ENCODE data around the gene TMTC3.

DNA sequence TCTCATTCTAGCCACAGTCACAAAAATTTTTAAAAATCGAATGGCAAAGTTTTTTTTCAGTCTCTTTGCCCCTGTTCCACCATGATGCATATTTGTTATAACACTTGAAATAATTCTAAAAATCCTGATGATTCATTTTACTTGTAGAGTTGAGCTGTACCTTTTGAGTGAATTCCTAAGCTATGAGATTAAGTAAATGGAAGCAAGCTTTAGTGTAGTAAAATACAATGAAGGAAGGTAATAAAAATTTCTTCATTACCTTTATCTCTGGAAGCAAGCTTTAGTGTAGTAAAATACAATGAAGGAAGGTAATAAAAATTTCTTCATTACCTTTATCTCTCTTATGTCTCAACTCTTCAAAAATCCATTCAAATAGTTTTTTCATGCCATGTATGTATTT lies 46.1 kb downstream of the TMTC3 start:
- no peak for TF ChIP-seq ZNF274 (IDR thresholded peaks at IDR 0.05; ENCODE audit: low read length)
- no peak for TF ChIP-seq ZNF274 (tag by site-specific recombination; IDR thresholded peaks at IDR 0.05; ENCODE audit: borderline replicate concordance)
- TF ChIP-seq SCRT2 (tag by site-specific recombination; IDR thresholded peaks at IDR 0.05): no peak
- TF ChIP-seq, protein P1, sequence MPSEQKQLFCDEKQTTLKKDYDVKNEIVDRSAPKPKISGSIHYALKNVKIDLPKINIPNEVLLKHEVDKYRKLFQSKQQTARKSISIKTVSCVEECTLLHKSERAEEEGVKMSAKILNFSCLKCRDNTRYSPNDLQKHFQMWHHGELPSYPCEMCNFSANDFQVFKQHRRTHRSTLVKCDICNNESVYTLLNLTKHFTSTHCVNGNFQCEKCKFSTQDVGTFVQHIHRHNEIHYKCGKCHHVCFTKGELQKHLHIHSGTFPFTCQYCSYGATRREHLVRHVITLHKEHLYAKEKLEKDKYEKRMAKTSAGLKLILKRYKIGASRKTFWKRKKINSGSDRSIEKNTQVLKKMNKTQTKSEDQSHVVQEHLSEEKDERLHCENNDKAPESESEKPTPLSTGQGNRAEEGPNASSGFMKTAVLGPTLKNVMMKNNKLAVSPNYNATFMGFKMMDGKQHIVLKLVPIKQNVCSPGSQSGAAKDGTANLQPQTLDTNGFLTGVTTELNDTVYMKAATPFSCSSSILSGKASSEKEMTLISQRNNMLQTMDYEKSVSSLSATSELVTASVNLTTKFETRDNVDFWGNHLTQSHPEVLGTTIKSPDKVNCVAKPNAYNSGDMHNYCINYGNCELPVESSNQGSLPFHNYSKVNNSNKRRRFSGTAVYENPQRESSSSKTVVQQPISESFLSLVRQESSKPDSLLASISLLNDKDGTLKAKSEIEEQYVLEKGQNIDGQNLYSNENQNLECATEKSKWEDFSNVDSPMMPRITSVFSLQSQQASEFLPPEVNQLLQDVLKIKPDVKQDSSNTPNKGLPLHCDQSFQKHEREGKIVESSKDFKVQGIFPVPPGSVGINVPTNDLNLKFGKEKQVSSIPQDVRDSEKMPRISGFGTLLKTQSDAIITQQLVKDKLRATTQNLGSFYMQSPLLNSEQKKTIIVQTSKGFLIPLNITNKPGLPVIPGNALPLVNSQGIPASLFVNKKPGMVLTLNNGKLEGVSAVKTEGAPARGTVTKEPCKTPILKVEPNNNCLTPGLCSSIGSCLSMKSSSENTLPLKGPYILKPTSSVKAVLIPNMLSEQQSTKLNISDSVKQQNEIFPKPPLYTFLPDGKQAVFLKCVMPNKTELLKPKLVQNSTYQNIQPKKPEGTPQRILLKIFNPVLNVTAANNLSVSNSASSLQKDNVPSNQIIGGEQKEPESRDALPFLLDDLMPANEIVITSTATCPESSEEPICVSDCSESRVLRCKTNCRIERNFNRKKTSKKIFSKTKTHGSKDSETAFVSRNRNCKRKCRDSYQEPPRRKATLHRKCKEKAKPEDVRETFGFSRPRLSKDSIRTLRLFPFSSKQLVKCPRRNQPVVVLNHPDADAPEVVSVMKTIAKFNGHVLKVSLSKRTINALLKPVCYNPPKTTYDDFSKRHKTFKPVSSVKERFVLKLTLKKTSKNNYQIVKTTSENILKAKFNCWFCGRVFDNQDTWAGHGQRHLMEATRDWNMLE (tag by site-specific recombination; conservative IDR thresholded peaks at IDR 0.05; ENCODE audit: low read depth): no peak
- TF ChIP-seq, protein P2, sequence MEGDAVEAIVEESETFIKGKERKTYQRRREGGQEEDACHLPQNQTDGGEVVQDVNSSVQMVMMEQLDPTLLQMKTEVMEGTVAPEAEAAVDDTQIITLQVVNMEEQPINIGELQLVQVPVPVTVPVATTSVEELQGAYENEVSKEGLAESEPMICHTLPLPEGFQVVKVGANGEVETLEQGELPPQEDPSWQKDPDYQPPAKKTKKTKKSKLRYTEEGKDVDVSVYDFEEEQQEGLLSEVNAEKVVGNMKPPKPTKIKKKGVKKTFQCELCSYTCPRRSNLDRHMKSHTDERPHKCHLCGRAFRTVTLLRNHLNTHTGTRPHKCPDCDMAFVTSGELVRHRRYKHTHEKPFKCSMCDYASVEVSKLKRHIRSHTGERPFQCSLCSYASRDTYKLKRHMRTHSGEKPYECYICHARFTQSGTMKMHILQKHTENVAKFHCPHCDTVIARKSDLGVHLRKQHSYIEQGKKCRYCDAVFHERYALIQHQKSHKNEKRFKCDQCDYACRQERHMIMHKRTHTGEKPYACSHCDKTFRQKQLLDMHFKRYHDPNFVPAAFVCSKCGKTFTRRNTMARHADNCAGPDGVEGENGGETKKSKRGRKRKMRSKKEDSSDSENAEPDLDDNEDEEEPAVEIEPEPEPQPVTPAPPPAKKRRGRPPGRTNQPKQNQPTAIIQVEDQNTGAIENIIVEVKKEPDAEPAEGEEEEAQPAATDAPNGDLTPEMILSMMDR (tag by site-specific recombination; IDR thresholded peaks at IDR 0.05): no peak
